K562 (cell line): Measurements from ENCODE around the gene OR10A3.

Experiments used
- EGR1 ChIP-seq: fragments of 450-650 bp; conservative IDR thresholded peaks from 2 replicates; pipeline ENCODE4 v1.6.1; 2017; ENCODE audit warnings: mild to moderate bottlenecking
- EZH2 ChIP-seq: IDR thresholded peaks from 2 replicates; pipeline ENCODE4 v1.6.1; 2012; ENCODE audit warnings: low read depth, mild to moderate bottlenecking, inconsistent platforms, low read length, borderline replicate concordance
- HNRNPLL ChIP-seq: fragments of 200-400 bp; formaldehyde crosslinking; IDR thresholded peaks from 2 replicates; pipeline ENCODE4 v1.6.1; 2017; ENCODE audit warnings: low read length, low read depth, mild to moderate bottlenecking; ENCODE audit not compliant: poor library complexity, severe bottlenecking
- JUND ChIP-seq, 2 experiments: IDR thresholded peaks; 2 replicates in 1 of 2; 3 replicates in 1 of 2; pipeline ENCODE4 v1.6.1; 2011; ENCODE audit warnings: borderline replicate concordance in 2 of 2, low read depth in 2 of 2, low read length in 2 of 2, improper control_type of control experiment in 1 of 2, missing biosample characterization in 1 of 2, missing genetic modification characterization in 1 of 2, missing genetic modification reagents in 1 of 2
- POLR2A ChIP-seq: fragments of 450-650 bp; conservative IDR thresholded peaks from 2 replicates; pipeline ENCODE4 v1.6.1; 2016
- TEAD1 ChIP-seq, 2 experiments: fragments of 450-650 bp in 1 of 2; sonication (generic) in 1 of 2; formaldehyde crosslinking; IDR thresholded peaks; 2 replicates each; pipeline versions ENCODE4 v1.4.0 to v1.8.0; 2020 to 2022; ENCODE audit warnings: mild to moderate bottlenecking in 2 of 2, missing genetic modification reagents in 1 of 2
- XRCC5 ChIP-seq: fragments of 200-400 bp; formaldehyde crosslinking; IDR thresholded peaks from 2 replicates; pipeline ENCODE4 v1.6.1; 2017; ENCODE audit warnings: low read depth, mild to moderate bottlenecking, low read length
- ZNF143 ChIP-seq: sonication (generic); formaldehyde crosslinking; IDR thresholded peaks from 2 replicates; pipeline ENCODE4 v1.9.0; 2022; ENCODE audit warnings: mild to moderate bottlenecking, missing genetic modification reagents
- ZNF146 ChIP-seq: IDR thresholded peaks from one replicate; pipeline ENCODE4 v1.6.1; 2018; ENCODE audit warnings: missing compliant biosample characterization; ENCODE audit not compliant: unreplicated experiment
- ZNF197 ChIP-seq: fragments of 200-800 bp; sonication (Bioruptor generic); IDR thresholded peaks from 2 replicates; pipeline ENCODE4 v1.6.1; 2016; ENCODE audit warnings: low read depth, missing genetic modification characterization, missing compliant biosample characterization
- ZNF384 ChIP-seq: IDR thresholded peaks from 2 replicates; pipeline ENCODE4 v1.6.1; 2012; ENCODE audit warnings: low read depth, low read length, improper control_type of control experiment

DNA sequence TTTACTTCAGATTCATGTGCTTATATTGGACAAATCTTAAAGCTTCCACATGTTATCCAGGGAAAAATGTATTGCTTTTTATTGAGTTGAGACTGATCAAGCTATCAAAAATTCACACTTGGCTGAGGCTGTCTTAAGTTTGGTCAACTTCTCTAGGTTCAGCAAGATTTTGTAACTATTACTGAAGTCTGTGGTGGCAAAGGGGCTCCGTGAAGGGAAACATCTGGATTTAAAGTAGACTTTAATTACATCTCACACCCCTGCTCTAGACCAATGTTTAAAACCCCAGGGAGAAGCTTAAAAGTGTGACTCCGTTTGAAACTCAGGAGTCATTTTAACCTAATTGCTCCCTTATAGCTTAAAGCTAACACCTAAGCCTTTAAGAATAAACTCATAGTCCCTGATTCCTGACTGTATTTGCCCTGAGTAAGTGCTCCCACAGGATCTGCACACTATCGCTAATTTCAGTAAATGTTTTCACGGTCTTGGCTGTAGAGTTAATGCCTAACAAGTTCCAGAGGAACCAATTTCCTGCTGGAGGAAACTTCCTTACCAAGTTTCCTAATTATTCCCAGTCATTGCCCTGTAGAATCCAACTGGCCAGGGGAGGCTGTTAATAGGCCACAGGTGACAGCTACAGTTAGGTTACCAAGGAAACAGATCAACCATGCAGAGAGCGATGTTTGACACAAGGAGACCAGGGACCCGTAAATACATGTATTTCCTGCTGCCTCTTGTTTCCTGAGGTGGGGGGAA lies 50.9 kb downstream of the OR10A3 start:
- no peak for TF ChIP-seq TEAD1 (CRISPR knock-in tag; IDR thresholded peaks at IDR 0.05)
- TF ChIP-seq ZNF384, result no peak
- TF ChIP-seq ZNF143, result no peak
- no peak for TF ChIP-seq ZNF197
- TF ChIP-seq POLR2A, result no peak
- no peak for TF ChIP-seq EGR1
- TF ChIP-seq EZH2, result no peak
- no peak for TF ChIP-seq ZNF146 (CRISPR knock-in tag)
- TF ChIP-seq XRCC5, result no peak
- TF ChIP-seq HNRNPLL, result no peak
- TF ChIP-seq JUND (IDR thresholded peaks at IDR 0.05; ENCODE audit: borderline replicate concordance, low read depth, low read length), result no peak
- no peak for TF ChIP-seq JUND (tag; IDR thresholded peaks at IDR 0.05; ENCODE audit: borderline replicate concordance, low read depth, low read length)
